Thyroid gland (tissue), 4 donors: ENCODE measurements around the gene NLRC5. TPM values are rescaled to one million over a fixed set of nuclear protein-coding genes. Genes with fewer than 3 reads are reported as not detected.

ENCODE experiments used
- DNase-seq, 2 donors: peaks; one replicate each; pipeline ENCODE4 v3.0.0-alpha.2; 2019
- H3K27ac ChIP-seq, 3 donors: fragments of 200-600 bp; sonication (generic); 1 replicate in 2 of 3; 2 replicates in 1 of 3; pipeline ENCODE4 v1.5.1; 2016 to 2019; ENCODE audit warnings: mild to moderate bottlenecking in 1 of 3, moderate library complexity in 1 of 3
- H3K27me3 ChIP-seq: fragments of 200-600 bp; sonication (generic); one replicate; pipeline ENCODE4 v1.5.1; 2019
- H3K36me3 ChIP-seq, 2 donors: fragments of 200-600 bp; sonication (generic); one replicate each; pipeline ENCODE4 v1.5.1; 2016 to 2019
- H3K4me1 ChIP-seq, 2 donors: fragments of 200-600 bp; sonication (generic); one replicate each; pipeline ENCODE4 v1.5.1; 2017 to 2019
- H3K4me3 ChIP-seq, 3 donors: fragments of 200-600 bp; sonication (generic); replicated peaks in 1 of 3; 1 replicate in 2 of 3; 2 replicates in 1 of 3; pipeline ENCODE4 v1.5.1; 2016; ENCODE audit warnings: mild to moderate bottlenecking in 1 of 3
- H3K9me3 ChIP-seq: fragments of 200-600 bp; sonication (generic); one replicate; pipeline ENCODE4 v1.5.1; 2017
- CTCF ChIP-seq, 6 experiments: fragments of 200-600 bp in 3 of 6; fragments of 450-650 bp in 3 of 6; sonication (generic) in 3 of 6; IDR thresholded peaks; one replicate each; pipeline ENCODE4 v1.5.1; 2016 to 2019; ENCODE audit warnings: antibody characterized with exemption in 6 of 6, mild to moderate bottlenecking in 2 of 6, inconsistent platforms in 1 of 6, moderate library complexity in 1 of 6
- POLR2A ChIP-seq, 2 donors: fragments of 450-650 bp; IDR thresholded peaks; one replicate each; pipeline ENCODE4 v1.6.1; 2017; ENCODE audit warnings: antibody characterized with exemption in 2 of 2, mild to moderate bottlenecking in 2 of 2, moderate library complexity in 1 of 2
- WGBS, 2 donors: methylation state at CpG; one replicate each; pipeline ENCODE4 v1.1.5; 2017; 5-methylcytosine and 5-hydroxymethylcytosine counted together
- intact Hi-C: fragments of 100-400 bp; cut with DNase I; formaldehyde crosslinking; loops from one replicate; pipeline ENCODE4 v1.15.1; 2023
- total RNA-seq, 4 donors: library from RNA; depleted of rRNA; stranded (reverse); fragments of >200 nt; gene quantifications; one replicate each; pipeline ENCODE4 v1.2.3, GENCODE V29; 2016

The NLRC5 gene
- total RNA-seq, 4 donors from 2014 or later: 14.1 to 33.5 (median 20.5) TPM

- peaks cover 0 to 8% of the 10 kb centered on the region in 2 donors for H3K4me1 ChIP-seq
- no peak for DNase-seq
- intact Hi-C loops: no loop called here
- TF ChIP-seq POLR2A (IDR thresholded peaks at IDR 0.05) (no peak), CTCF (IDR thresholded peaks at IDR 0.05) (no peak)
- no peak overlapping the region for H3K4me3 ChIP-seq
- H3K27me3 ChIP-seq: no peaks in the 10 kb centered on the region
- H3K36me3 ChIP-seq: no peaks in the 10 kb centered on the region
- WGBS, 2 donors: 58 to 65% methylated on average over 2 of the region's 2 CpGs
- H3K9me3 ChIP-seq: no peaks in the 10 kb centered on the region
- H3K27ac ChIP-seq: no peak overlapping the region
These were observed 3.8 kb downstream of the NLRC5 start for GRCh38 chr16:56993204-56993603.

- H3K36me3 ChIP-seq: no peaks in the 10 kb centered on the region
- TF ChIP-seq CTCF (IDR thresholded peaks at IDR 0.05) (no peak), POLR2A (IDR thresholded peaks at IDR 0.05) (no peak)
- H3K9me3 ChIP-seq: no peaks in the 10 kb centered on the region
- no peak for DNase-seq
- no peak overlapping the region for H3K27ac ChIP-seq
- H3K27me3 ChIP-seq: no peaks in the 10 kb centered on the region
- H3K4me1 ChIP-seq: peaks cover 0 to 4% of the 10 kb centered on the region in 2 donors
- WGBS, 2 donors: 76 to 85% methylated on average over 5 of the region's 5 CpGs
- intact Hi-C loops: no loop called here
- H3K4me3 ChIP-seq: no peak overlapping the region
These were observed 5.0 kb downstream of the NLRC5 start for GRCh38 chr16:56994311-56994710.

DNA sequence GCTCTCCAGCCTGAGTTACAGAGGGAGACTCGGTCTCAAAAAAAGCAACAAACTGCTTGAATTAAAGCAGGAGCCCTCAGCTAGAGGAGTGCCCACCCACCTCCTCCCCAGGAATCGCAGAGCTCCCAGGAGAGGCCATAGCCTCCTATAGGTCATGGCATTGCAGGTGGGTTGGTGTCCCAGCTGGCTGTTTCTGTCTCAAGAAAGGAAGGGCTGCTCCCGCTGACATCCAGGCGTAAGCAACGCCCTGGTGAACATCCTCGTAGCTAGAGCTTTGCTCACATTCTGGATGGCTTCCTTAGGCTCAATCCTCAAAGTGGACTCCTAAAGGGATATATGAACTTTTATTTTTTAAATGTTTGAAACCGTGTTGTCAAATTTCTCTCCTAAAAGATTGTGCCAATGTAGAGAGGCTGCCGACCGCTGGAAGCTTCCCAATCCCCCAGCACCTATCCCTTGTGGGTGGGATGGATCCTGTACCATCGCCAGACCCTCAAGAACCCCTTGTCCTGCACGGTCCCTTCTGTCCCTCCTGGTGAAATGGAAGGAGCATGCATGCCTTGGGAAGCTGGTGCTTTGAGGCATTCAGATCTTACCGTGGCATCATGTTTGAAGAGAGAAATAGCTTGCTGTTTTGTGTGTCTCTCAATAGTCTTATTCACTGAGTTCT lies 5.9 kb downstream of the NLRC5 start:
- Histone ChIP-seq H3K27me3 (no peaks in the 10 kb centered on the region), H3K4me1 (peaks cover 0 to 14% of the 10 kb centered on the region in 2 donors), H3K4me3 (no peak overlapping the region), H3K9me3 (no peaks in the 10 kb centered on the region), H3K27ac (no peak overlapping the region), H3K36me3 (no peaks in the 10 kb centered on the region)
- WGBS, 2 donors: 77 to 78% methylated on average over 11 to 12 of the region's 12 CpGs
- TF ChIP-seq CTCF (IDR thresholded peaks at IDR 0.05) (no peak), POLR2A (IDR thresholded peaks at IDR 0.05) (no peak)
- no peak for DNase-seq
- intact Hi-C loops: no loop called here

DNA sequence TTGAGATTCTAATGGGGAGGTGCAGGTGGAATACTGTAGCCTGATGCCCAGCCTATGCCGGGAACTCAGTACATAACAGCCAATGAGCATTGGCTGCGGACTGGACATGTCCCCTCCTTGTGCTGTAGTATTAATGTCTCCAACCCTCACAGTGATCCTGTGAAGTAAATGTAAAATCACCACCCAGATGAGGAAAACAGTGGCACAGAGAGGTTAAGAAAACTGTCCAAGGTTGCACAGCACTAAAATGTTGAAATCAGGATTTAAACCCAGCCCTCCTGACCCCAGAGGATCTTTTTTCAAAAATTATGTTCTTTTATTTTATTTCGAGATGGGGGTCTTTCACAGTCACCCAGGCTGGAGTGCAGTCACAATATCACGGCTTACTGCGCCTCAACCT lies 7.9 kb downstream of the NLRC5 start:
- no peak overlapping the region for H3K27ac ChIP-seq
- no peaks in the 10 kb centered on the region for H3K27me3 ChIP-seq
- no peak for TF ChIP-seq CTCF (IDR thresholded peaks at IDR 0.05)
- no peak for TF ChIP-seq POLR2A (IDR thresholded peaks at IDR 0.05)
- no peaks in the 10 kb centered on the region for H3K36me3 ChIP-seq
- no peak overlapping the region for H3K4me3 ChIP-seq
- DNase-seq: no peak
- intact Hi-C loops: no loop called here
- H3K9me3 ChIP-seq: no peaks in the 10 kb centered on the region
- H3K4me1 ChIP-seq: peaks cover 0 to 22% of the 10 kb centered on the region in 2 donors
- 93 to 95% methylated on average over 5 of the region's 5 CpGs for WGBS, 2 donors

DNA sequence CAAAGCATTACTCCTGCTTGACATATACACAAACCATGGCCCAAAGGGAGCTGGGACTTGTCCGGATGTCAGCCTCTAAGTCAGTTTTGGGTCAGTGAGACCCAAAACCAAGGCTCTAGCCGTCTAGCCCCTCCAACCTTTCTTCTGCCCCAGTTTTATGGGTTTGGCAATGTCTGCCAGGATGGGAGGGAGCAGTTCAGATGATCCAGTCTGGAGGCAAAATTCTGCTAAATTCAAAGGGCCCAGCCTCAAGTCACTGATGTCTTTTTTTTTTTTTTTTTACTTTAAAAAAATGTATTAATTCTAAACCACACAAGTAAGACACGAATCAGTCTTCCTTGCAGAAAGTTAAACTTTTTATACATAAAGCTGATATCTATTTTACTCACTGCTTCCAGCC lies 8.6 kb downstream of the NLRC5 start:
- no peak for DNase-seq
- Histone ChIP-seq H3K4me3 (no peak overlapping the region), H3K36me3 (no peaks in the 10 kb centered on the region), H3K27me3 (no peaks in the 10 kb centered on the region), H3K9me3 (no peaks in the 10 kb centered on the region), H3K27ac (no peak overlapping the region), H3K4me1 (peaks cover 0 to 22% of the 10 kb centered on the region in 2 donors)
- 83 to 89% methylated on average over 3 of the region's 3 CpGs for WGBS, 2 donors
- intact Hi-C loops: no loop called here
- TF ChIP-seq CTCF (IDR thresholded peaks at IDR 0.05): no peak
- TF ChIP-seq POLR2A (IDR thresholded peaks at IDR 0.05): no peak
